Caco-2 (cell line): Measurements from ENCODE around the gene INPP4A. TPM values are rescaled to one million over a fixed set of nuclear protein-coding genes. Genes with fewer than 3 reads are reported as not detected.

Source experiments
- BruUV-seq: library from RNA; stranded (reverse); fragments of 400-500 nt; replicated peaks from 2 replicates; lab custom pipeline; 2021; lab: Mats Ljungman, UMichigan
- CTCF ChIA-PET: fragments of 300-600 bp; sonication (Branson Sonifier 250); formaldehyde crosslinking; loops from one replicate; lab custom pipeline; 2022; ENCODE audit warnings: antibody characterized with exemption; lab: Charles Lee
- POLR2A ChIA-PET: fragments of 300-600 bp; sonication (Branson Sonifier 250); formaldehyde crosslinking; loops from one replicate; lab custom pipeline; 2022; ENCODE audit warnings: antibody characterized with exemption; lab: Charles Lee
- DNase-seq, 2 experiments: peaks; one replicate each; pipeline versions ENCODE4 v3.0.0 to v3.0.0-alpha.2; 2020 to 2022
- H3K27me3 ChIP-seq: replicated peaks from 2 replicates; pipeline ENCODE4 v1.6.0; 2011; ENCODE audit warnings: low read length; ENCODE audit not compliant: control insufficient read depth, insufficient read depth
- H3K36me3 ChIP-seq: 2 replicates; pipeline ENCODE4 v1.5.1; 2011; ENCODE audit warnings: low read length; ENCODE audit not compliant: control insufficient read depth, insufficient read depth
- H3K4me1 ChIP-seq: fragments of 250-450 bp; sonication (Bioruptor Pico); 2 replicates; pipeline ENCODE4 v1.5.1; 2020; ENCODE audit warnings: mild to moderate bottlenecking
- H3K4me3 ChIP-seq: 2 replicates; pipeline ENCODE4 v1.5.1; 2011; ENCODE audit warnings: low read depth, mild to moderate bottlenecking, control low read depth, low read length
- H3K9me3 ChIP-seq: fragments of 250-450 bp; sonication (Bioruptor Pico); 2 replicates; pipeline ENCODE4 v1.5.1; 2020; ENCODE audit warnings: mild to moderate bottlenecking, moderate library complexity
- H3K27ac Mint-ChIP-seq: one replicate; pipeline ENCODE4 v1.8.0; 2022; ENCODE audit warnings: mixed read lengths; ENCODE audit not compliant: unreplicated experiment
- H3K27me3 Mint-ChIP-seq: one replicate; pipeline ENCODE4 v1.8.0; 2022; ENCODE audit warnings: mixed read lengths; ENCODE audit not compliant: insufficient read depth, unreplicated experiment
- H3K36me3 Mint-ChIP-seq: one replicate; pipeline ENCODE4 v1.8.0; 2022; ENCODE audit warnings: mild to moderate bottlenecking, mixed read lengths; ENCODE audit not compliant: insufficient read depth, unreplicated experiment
- H3K4me1 Mint-ChIP-seq: one replicate; pipeline ENCODE4 v1.8.0; 2022; ENCODE audit warnings: low read depth, mixed read lengths; ENCODE audit not compliant: unreplicated experiment
- H3K4me3 Mint-ChIP-seq: one replicate; pipeline ENCODE4 v1.8.0; 2022; ENCODE audit warnings: mild to moderate bottlenecking, moderate library complexity, mixed read lengths; ENCODE audit not compliant: unreplicated experiment
- H3K9me3 Mint-ChIP-seq: one replicate; pipeline ENCODE4 v1.8.0; 2022; ENCODE audit warnings: mixed read lengths; ENCODE audit not compliant: unreplicated experiment
- intact Hi-C: fragments of 100-400 bp; cut with micrococcal nuclease; formaldehyde crosslinking; loops from one replicate; pipeline ENCODE4 v1.10.0; 2022; ENCODE audit not compliant: unreplicated experiment
- total RNA-seq: library from RNA; stranded (reverse); gene quantifications from 2 replicates; pipeline ENCODE4 v1.2.3, GENCODE V29; 2022
- TF ChIP-seq, protein P1 (sequence below), 2 experiments: fragments of 200-600 bp in 1 of 2; IDR thresholded peaks; 1 replicate in 1 of 2; 2 replicates in 1 of 2; pipeline versions ENCODE4 v1.5.1 to v1.8.0; 2011 to 2022; ENCODE audit warnings: antibody characterized with exemption in 1 of 2, control low read depth in 1 of 2, inconsistent platforms in 1 of 2, low read depth in 1 of 2, low read length in 1 of 2, mild to moderate bottlenecking in 1 of 2, moderate library complexity in 1 of 2; ENCODE audit not compliant: insufficient read depth in 1 of 2, severe bottlenecking in 1 of 2, unreplicated experiment in 1 of 2

INPP4A gene
- total RNA-seq, 1 experiment from 2014 or later: 26.3 TPM

GRCh38 chr2:98577313-98577712 is 132.7 kb downstream of the INPP4A start:
- POLR2A ChIA-PET: no interaction called here
- TF ChIP-seq, protein P1, sequence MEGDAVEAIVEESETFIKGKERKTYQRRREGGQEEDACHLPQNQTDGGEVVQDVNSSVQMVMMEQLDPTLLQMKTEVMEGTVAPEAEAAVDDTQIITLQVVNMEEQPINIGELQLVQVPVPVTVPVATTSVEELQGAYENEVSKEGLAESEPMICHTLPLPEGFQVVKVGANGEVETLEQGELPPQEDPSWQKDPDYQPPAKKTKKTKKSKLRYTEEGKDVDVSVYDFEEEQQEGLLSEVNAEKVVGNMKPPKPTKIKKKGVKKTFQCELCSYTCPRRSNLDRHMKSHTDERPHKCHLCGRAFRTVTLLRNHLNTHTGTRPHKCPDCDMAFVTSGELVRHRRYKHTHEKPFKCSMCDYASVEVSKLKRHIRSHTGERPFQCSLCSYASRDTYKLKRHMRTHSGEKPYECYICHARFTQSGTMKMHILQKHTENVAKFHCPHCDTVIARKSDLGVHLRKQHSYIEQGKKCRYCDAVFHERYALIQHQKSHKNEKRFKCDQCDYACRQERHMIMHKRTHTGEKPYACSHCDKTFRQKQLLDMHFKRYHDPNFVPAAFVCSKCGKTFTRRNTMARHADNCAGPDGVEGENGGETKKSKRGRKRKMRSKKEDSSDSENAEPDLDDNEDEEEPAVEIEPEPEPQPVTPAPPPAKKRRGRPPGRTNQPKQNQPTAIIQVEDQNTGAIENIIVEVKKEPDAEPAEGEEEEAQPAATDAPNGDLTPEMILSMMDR (IDR thresholded peaks at IDR 0.05; ENCODE audit: insufficient read depth in 1 of 2, low read depth in 1 of 2, low read length in 1 of 2, severe bottlenecking in 1 of 2, unreplicated experiment in 1 of 2): peak in 1 of 2 experiments; percentile 31
- Mint-ChIP-seq H3K4me1 (no peaks in the 10 kb centered on the region), H3K9me3 (no peaks in the 10 kb centered on the region), H3K27me3 (no peaks in the 10 kb centered on the region), H3K27ac (no peak overlapping the region), H3K4me3 (no peak overlapping the region), H3K36me3 (peaks cover 6% of the 10 kb centered on the region)
- H3K4me3 ChIP-seq: no peak overlapping the region
- H3K27me3 ChIP-seq: no peaks in the 10 kb centered on the region
- H3K36me3 ChIP-seq: no peaks in the 10 kb centered on the region
- no peak for DNase-seq
- H3K4me1 ChIP-seq: no peaks in the 10 kb centered on the region
- no peaks in the 10 kb centered on the region for H3K9me3 ChIP-seq
- no TSS peak for BruUV-seq
- intact Hi-C loops: loop anchor here (5.0 kb wide), 1 partner anchor 360 kb away; no protein-coding TSS in a partner anchor
- CTCF ChIA-PET: no interaction called here

- H3K36me3 ChIP-seq: no peaks in the 10 kb centered on the region
- no peaks in the 10 kb centered on the region for H3K4me1 ChIP-seq
- no peak for DNase-seq
- H3K27me3 ChIP-seq: no peaks in the 10 kb centered on the region
- ChIA-PET POLR2A (no interaction called here), CTCF (no interaction called here)
- Mint-ChIP-seq H3K9me3 (no peaks in the 10 kb centered on the region), H3K4me3 (no peak overlapping the region), H3K4me1 (no peaks in the 10 kb centered on the region), H3K36me3 (peaks cover 6% of the 10 kb centered on the region), H3K27me3 (no peaks in the 10 kb centered on the region), H3K27ac (no peak overlapping the region)
- no peak overlapping the region for H3K4me3 ChIP-seq
- BruUV-seq: no TSS peak
- intact Hi-C loops: loop anchor here (5.0 kb wide), 1 partner anchor 361 kb away; no protein-coding TSS in a partner anchor
- H3K9me3 ChIP-seq: no peaks in the 10 kb centered on the region
- TF ChIP-seq, protein P1 (IDR thresholded peaks at IDR 0.05; ENCODE audit: insufficient read depth in 1 of 2, low read depth in 1 of 2, low read length in 1 of 2, severe bottlenecking in 1 of 2, unreplicated experiment in 1 of 2): no peak
These were observed 133.6 kb downstream of the INPP4A start for GRCh38 chr2:98578231-98578630.

DNA sequence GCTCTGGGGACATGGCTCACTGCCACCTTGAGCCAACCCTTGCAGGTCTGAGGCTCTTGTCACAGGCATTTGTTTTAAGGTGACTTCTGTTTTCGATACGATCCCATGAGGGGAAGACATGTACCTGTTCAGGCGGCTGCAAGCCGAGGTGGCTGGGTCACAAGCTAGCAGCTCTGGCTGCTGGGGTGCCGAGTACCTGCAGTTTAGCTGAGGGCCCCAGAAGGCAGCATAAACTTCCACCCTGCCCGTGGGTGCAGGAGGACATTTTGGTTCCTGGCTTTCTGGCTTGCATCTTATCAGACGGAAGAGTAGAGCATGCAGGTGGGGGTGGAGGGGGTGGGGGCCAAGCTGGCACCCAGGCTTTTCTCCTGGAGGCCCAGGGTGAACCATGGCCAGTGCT is 135.3 kb downstream of the INPP4A start:
- Mint-ChIP-seq H3K27ac (no peak overlapping the region), H3K4me3 (no peak overlapping the region), H3K4me1 (no peaks in the 10 kb centered on the region), H3K27me3 (no peaks in the 10 kb centered on the region), H3K36me3 (no peaks in the 10 kb centered on the region), H3K9me3 (no peaks in the 10 kb centered on the region)
- no peak overlapping the region for H3K4me3 ChIP-seq
- H3K4me1 ChIP-seq: peaks cover 6% of the 10 kb centered on the region
- no peaks in the 10 kb centered on the region for H3K36me3 ChIP-seq
- POLR2A ChIA-PET: no interaction called here
- H3K27me3 ChIP-seq: no peaks in the 10 kb centered on the region
- intact Hi-C loops: loop anchor here (5.0 kb wide), 1 partner anchor 363 kb away; no protein-coding TSS in a partner anchor
- H3K9me3 ChIP-seq: no peaks in the 10 kb centered on the region
- CTCF ChIA-PET: interaction anchor here (1.7 kb wide), 1 partner anchor 11 kb away, joined by 6 read pairs; no protein-coding TSS in a partner anchor
- DNase-seq: no peak
- TF ChIP-seq, protein P1 (IDR thresholded peaks at IDR 0.05; ENCODE audit: insufficient read depth in 1 of 2, low read depth in 1 of 2, low read length in 1 of 2, severe bottlenecking in 1 of 2, unreplicated experiment in 1 of 2): no peak
- no TSS peak for BruUV-seq
